SW 1271 (cell line): ENCODE data around the gene ARID1B.
"Not testable (repeated sequence)": the region's sequence is repeated elsewhere in the genome, so short reads cannot be mapped to it uniquely, and the experiment has no call there.

Experiments
- DNase-seq, 2 experiments: peaks; one replicate each; lab custom pipeline; 2025; lab: John Stamatoyannopoulos, UW

ARID1B gene

GRCh38 chr6:156940221-156940620 lies 163.0 kb downstream of the ARID1B start:
- DNase-seq = no peak

DNA sequence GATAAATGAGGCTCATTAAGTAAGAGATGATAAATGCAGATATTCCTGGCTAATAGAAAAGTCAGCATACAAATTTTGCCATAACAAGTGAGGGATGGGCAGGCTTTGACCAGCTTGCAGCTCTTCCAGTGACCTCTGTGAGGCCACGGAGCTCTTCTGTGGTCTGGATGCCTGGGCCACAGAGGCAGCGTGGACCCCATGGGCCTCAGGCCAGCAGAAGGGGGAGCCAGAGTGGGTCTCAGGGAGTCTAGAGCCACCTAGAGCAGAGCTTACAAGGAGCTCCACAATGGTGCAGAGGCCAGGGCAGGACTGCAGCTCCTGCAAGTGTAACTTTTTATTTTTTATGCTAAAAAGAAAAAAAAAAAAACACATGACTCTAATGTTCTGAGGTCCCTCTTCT lies 165.1 kb downstream of the ARID1B start:
- DNase-seq = no peak

DNA sequence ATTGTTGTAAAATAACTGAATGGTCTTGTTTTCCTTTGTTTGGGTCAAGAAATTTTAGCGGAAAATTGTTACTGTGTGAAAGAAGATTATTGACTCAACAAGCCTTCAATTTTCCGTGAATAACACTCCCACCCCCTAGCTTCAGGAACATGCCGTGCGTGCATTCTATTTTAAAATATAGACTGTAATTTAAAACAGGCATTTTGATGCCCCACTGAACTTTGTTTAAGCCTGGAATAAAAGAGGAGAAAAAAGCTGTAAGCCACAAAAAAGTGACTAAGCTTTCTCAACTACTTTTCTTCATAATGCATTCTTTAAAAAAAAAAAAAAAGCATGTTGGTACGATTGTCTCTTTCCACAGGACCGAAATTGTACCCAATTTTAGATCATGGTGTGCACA lies 166.0 kb downstream of the ARID1B start:
- no peak for DNase-seq

- DNase-seq = no peak
These were observed 166.6 kb downstream of the ARID1B start for GRCh38 chr6:156943816-156944215.

DNA sequence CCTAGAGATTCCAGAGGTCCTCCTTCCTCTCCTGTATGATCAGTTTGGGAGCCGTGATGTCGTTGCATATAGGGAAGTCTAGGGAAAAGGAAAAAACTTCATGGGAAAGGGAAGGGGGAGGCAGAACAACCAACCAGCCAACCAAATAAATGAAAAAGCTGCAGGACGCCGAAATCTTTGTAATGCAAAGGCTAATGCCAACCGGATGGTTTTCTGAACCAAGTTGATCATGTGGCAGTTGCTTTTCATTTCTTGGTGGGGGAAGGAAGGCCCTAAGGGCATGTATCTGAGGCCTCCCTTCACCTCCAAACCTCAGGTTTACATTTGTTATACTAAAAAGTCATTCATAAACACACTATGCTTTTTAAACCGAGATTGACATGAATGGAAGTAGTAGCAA lies 167.2 kb downstream of the ARID1B start:
- DNase-seq = no peak

DNA sequence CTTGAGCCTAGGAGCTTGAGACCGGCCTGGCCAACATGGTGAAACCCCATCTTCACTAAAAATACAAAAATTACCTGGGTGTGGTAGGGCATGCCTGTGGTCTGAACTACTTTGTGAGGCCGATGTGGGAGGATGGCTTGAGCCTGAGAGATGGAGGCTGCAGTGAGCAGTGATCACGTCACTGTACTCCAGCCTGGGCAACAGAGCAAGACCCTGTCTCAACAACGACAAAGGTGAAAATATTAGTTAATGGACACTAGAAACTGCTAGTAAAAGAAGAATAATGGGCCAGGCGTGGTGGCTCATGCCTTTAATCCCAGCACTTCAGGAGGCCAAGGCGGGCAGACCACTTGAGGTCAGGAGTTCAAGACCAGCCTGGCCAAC lies 168.6 kb downstream of the ARID1B start:
- not testable (repeated sequence) for DNase-seq

DNA sequence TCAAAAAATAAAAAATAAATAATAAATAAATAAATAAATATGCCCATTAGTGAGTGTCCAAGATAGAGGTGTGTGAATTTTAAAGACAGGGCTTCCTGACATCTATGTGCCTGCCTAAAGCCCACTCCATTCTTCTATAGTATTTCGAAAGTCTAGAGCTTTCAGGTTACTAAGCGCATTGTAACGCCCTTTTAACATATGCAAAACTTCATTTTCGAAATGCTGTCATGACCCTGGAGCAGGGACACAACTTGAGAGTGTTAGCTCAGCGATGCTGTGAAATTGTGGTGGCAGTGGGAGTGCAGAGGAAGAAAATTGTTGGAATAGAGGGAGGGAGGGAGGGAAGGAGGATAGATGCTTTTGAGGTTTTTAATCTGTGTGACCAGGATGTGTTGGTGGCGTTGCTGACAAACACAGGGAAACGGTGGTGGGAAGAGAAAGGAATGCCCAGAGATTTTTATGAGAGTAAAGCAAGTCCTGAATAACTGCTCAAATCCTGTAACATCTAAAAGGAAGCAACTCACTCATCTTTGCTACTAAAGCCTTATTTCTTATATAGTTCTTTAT lies 169.3 kb downstream of the ARID1B start:
- DNase-seq = no peak

- DNase-seq = no peak
These were observed 171.1 kb downstream of the ARID1B start for GRCh38 chr6:156948277-156948676.

GRCh38 chr6:156948807-156949206 lies 171.6 kb downstream of the ARID1B start:
- peak in 1 of 2 experiments; percentile 42 for DNase-seq

- peak; percentile 45 to 52 for DNase-seq
These were observed 172.2 kb downstream of the ARID1B start for GRCh38 chr6:156949376-156949775.

DNA sequence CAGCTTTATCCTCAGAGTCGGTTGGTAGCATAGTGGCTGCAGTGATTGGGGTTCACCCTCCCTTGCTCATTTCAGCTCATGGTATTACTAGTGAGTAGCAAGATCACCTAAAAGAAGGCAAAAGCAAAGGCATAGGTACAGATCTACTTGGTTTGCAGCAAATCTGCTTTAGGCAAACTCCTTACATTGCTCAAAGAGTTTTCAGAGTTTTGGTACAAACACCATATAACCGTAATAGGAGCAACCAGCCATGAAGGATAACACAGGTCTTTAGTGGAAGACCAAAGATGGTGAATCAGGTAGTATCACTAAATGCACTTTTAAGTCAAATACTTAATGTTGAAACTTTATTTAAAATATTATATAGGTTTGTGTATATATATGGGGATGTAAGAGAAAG lies 172.9 kb downstream of the ARID1B start:
- no peak for DNase-seq

DNA sequence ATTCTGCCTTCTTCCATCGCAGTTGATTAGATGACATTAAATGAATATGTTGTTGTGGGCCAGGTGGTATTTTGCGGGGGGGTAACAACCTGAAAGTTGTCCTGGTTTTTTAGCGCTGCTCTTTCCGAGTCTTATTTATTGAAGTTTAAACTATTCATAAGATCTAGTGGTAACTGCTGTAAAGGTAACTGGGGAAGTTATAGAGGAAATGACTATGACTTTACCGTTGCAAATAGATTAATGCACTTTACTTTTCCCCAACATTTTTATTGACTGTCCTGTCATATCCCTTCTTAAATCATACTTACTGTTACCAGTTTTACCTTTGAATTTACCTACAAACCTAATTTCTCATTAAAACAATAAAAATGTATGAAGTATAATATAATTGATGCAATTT lies 173.4 kb downstream of the ARID1B start:
- DNase-seq = no peak

DNA sequence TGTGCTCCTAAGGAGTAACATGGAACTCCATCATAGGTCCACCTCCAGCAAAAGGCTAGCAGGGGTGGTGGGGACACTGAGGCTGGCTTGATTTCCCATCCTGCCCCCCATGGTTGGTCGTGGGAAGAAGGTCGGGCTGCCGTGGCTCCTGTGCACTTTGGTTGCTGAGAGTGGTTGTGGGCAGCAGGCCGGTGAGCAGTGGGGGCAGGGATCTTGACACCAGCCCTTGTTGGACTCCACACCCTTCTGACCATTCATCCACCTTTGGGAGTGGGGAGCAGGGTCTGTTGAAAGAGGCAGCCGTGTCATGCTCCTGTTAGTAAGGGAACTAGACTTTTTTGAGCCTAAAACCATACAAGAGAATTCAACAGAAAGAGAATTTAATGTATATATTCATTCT lies 175.2 kb downstream of the ARID1B start:
- DNase-seq = no peak

DNA sequence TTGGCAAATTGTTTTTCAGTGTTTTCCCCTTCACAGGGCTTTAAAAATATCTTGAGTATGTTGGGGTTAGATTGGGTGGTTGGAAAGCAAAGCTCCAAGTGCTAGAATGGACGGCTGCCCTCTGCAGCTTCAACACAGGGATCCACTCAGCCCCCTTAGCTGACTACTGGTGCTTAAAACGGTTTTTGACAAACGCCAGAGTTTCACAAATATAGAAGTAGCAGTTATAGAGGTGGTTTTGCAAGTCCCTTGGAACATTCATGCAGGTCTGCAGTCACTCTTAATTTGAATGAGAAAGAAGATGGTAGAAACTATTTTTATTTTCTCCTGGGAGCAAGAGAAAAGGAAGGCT lies 175.9 kb downstream of the ARID1B start:
- DNase-seq = no peak

DNA sequence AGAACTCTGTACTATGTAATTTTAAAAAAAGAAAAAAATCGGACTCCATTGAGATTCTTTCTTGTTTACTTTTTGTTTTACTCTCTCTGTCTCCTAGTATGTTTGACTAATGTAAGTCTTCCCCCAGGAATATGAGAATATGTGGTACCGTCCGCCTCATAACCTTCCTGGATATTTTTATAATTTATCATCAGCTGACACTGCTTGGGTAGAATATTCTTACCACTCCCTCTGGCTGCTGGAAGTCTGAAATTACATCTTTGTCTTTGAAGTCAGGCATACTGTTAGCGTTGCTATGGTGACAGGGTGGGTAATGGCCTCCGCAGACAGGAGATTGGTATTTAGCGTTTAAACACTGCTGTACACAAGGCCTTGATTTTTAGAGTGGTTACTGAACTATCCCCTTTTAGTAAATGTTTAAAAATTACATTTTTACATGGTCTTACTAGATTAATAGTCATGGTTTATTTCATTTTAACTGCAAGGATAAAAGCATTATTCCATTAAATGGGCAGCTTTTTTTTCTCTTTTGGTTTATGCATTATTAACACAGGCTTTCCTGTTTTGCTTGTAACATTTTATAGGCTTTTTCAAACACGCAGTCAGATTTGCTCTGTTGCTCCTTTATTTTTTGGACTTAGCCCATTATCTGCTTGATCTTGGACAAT lies 176.4 kb downstream of the ARID1B start:
- DNase-seq = peak; percentile 84 to 97

- no peak for DNase-seq
These were observed 177.0 kb downstream of the ARID1B start for GRCh38 chr6:156954191-156954590.

DNA sequence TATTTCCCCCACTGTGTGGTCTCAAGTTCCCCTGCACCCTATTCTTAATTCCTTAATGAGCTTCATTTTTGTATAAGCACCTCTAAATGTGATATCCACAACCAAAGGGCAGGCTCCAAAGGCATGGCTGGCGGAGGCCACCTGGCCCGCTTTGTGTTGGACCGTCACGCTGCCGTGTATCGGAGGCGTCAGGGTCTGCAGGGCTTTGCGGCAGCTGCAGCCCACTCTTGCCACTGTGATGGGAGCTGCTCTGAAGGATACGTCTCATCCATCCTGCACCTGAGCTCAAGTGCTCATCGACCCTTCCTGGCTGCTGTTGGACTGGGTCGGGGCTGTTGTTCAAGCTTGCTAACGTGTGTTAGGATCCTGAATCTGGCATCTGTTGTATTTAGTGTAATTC lies 177.6 kb downstream of the ARID1B start:
- DNase-seq = no peak

DNA sequence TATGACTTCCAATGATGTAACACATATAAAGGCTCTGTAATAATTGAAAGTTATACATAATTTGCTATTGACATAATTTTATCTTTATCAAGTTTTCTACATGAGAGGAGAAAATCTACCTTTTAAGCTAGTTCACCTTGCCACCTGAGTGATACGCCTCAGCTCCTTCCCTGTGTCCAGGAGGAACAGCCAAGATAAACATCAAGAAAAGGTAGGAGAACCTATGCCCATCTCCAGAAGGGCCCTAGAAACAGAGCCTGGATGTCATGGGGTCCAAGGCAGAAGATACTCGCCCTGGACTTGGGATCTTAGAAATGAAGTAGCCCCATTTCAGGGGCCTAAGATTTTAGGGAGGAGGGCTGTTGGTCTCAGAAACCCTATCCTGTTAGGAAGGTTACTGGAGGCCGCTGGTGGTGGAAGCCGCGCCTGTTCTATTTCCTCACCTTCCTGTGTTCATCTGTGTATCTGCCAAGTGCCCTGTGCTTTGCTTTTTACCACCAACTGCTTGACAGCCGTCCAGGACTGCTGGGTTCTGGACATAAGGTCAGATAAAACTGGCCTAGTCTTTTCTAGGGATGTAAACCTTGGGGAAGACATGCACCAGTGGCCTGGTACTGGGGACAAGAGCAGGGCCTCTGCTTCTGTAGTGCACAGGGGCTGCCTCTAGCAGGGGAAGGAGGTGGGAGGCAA lies 178.5 kb downstream of the ARID1B start:
- DNase-seq = no peak

GRCh38 chr6:156956286-156956685 lies 179.1 kb downstream of the ARID1B start:
- DNase-seq = no peak

DNA sequence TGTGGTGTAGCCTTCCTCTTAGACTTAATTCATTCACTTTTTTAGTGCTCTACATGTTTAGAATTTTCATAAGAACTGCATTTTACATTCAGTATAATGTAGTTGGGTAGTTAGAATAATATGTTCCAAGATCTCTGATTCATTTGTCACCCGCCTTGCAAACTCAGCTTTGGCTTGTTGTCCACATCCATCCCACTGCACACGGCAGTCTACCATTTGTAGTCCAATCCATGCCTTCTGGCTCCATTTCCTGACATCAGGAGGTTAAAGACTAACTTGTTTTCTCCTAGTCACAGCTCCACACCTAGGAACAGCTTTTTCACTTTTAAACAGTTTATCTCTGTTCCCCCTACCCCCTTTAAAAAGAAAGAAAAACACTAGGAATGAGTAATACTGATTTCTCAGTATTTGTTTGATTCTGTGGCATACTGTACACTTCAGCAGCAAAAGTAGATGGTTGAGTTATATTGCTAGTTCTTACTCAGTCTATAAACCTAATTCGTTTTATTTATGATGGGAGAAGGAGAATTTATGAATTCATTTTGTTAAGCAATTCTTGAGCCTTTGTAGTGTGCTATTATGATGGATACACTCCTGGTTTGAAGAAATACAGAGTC lies 180.9 kb downstream of the ARID1B start:
- no peak for DNase-seq

GRCh38 chr6:156960525-156960924 lies 183.3 kb downstream of the ARID1B start:
- no peak for DNase-seq

GRCh38 chr6:156961282-156961892 lies 184.2 kb downstream of the ARID1B start:
- DNase-seq = no peak
